ENCODE data around the gene CEACAM18. TPM values are rescaled to one million over a fixed set of nuclear protein-coding genes. Genes with fewer than 3 reads are reported as not detected.

CEACAM18 gene
- total and polyA plus RNA-seq, 2 donors (not counting 3 experiments of a cell fraction or from before 2014, with no cell fraction given): not detected

- no TSS peak for BruUV-seq (replicated peaks)
- intact Hi-C loops (cut with micrococcal nuclease) (no loop called here), dilution Hi-C loops (cut with MboI; ENCODE audit: extremely low pct_ligation_motif_present, low sequenced_read_pairs) (no loop called here)
- no peak overlapping the region for H3K9ac ChIP-seq (replicated peaks; ENCODE audit: extremely low read depth, insufficient read depth, low read length)
- H3K27ac ChIP-seq (ENCODE audit: insufficient read depth, low read depth, low read length): no peak overlapping the region
- no peak overlapping the region for H3K4me3 ChIP-seq (replicated peaks in 1 of 3; ENCODE audit: insufficient read depth in 1 of 3, low read depth in 1 of 3, low read length in 3 of 3)
- H4K20me1 ChIP-seq (replicated peaks; ENCODE audit: control insufficient read depth, extremely low read depth, insufficient read depth, low read length): no peaks in the 10 kb centered on the region
- H2AFZ ChIP-seq (ENCODE audit: low read depth, low read length): no peak overlapping the region
- no peak overlapping the region for H3K4me2 ChIP-seq (ENCODE audit: insufficient read depth, low read length)
- peaks cover 0 to 4% of the 10 kb centered on the region in 2 experiments for H3K27me3 ChIP-seq (ENCODE audit: control insufficient read depth in 2 of 2, insufficient read depth in 2 of 2, low read length in 2 of 2)
- FAIRE-seq: no peak
- H3K9me1 ChIP-seq (replicated peaks; ENCODE audit: control insufficient read depth, extremely low read depth, insufficient read depth, low read length): no peaks in the 10 kb centered on the region
- ChIA-PET CTCF (interaction anchor here (1.0 to 3.3 kb wide), 2 partner anchors 9 to 41 kb away, joined by 3 to 19 read pairs; no protein-coding TSS in a partner anchor), POLR2A (no interaction called here)
- no peak for DNase-seq (ENCODE audit: low read depth, low spot score)
- H3K36me3 ChIP-seq (ENCODE audit: control insufficient read depth in 2 of 2, extremely low read depth in 1 of 2, insufficient read depth in 2 of 2, low read length in 2 of 2): no peaks in the 10 kb centered on the region
- peak; percentile 26 for TF ChIP-seq EZH2 (IDR thresholded peaks at IDR 0.05; ENCODE audit: borderline replicate concordance, low read depth, low read length, severe bottlenecking)
- TF ChIP-seq, protein P1, sequence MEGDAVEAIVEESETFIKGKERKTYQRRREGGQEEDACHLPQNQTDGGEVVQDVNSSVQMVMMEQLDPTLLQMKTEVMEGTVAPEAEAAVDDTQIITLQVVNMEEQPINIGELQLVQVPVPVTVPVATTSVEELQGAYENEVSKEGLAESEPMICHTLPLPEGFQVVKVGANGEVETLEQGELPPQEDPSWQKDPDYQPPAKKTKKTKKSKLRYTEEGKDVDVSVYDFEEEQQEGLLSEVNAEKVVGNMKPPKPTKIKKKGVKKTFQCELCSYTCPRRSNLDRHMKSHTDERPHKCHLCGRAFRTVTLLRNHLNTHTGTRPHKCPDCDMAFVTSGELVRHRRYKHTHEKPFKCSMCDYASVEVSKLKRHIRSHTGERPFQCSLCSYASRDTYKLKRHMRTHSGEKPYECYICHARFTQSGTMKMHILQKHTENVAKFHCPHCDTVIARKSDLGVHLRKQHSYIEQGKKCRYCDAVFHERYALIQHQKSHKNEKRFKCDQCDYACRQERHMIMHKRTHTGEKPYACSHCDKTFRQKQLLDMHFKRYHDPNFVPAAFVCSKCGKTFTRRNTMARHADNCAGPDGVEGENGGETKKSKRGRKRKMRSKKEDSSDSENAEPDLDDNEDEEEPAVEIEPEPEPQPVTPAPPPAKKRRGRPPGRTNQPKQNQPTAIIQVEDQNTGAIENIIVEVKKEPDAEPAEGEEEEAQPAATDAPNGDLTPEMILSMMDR (IDR thresholded peaks at IDR 0.05; ENCODE audit: extremely low read depth in 1 of 2, insufficient read depth in 1 of 2, low read depth in 1 of 2, low read length in 2 of 2): no peak
- H3K9me3 ChIP-seq (replicated peaks; ENCODE audit: control insufficient read depth, insufficient read depth, low read length): no peaks in the 10 kb centered on the region
- H3K79me2 ChIP-seq (ENCODE audit: control insufficient read depth, insufficient read depth, low read length): no peaks in the 10 kb centered on the region
- H3K4me1 ChIP-seq (ENCODE audit: control insufficient read depth, extremely low read depth, insufficient read depth, low read length): no peaks in the 10 kb centered on the region
Measured at GRCh38 chr19:51513968-51514367, 35.6 kb downstream of the CEACAM18 start.

DNA sequence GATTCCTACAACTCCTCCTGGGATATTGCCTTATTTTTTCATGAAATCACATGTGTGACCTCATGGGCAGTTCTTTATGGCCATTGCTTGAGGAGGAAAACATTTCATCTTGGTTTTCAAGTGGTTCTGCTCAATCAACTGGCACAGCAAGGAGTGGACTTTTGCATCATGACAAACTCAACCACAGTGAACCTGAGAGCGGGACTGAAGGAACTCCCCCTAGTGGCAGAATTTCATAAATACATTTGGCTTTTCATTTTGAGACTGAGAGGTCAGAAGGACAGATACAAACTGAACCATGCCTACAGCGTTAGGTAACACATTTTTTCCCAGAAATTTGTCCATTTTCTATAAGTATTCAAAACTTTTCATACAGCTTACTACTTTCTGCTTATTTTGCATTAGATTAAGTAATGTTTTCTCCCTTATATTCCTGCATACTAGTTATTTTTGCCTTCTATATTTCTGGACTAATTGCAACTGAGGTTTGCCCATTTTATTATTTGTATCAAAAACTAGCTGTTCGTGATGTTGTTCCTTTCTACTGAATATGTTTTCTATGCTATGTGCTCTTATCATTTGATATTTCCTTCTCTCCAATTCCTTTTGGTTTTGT lies 36.6 kb downstream of the CEACAM18 start:
- intact Hi-C loops (cut with micrococcal nuclease): loop anchor here (1.0 kb wide), 2 partner anchors 31 to 42 kb away; no protein-coding TSS in a partner anchor
- no peaks in the 10 kb centered on the region for H3K36me3 ChIP-seq (ENCODE audit: control insufficient read depth in 2 of 2, extremely low read depth in 1 of 2, insufficient read depth in 2 of 2, low read length in 2 of 2)
- TF ChIP-seq MAX (IDR thresholded peaks at IDR 0.05; ENCODE audit: insufficient read depth, insufficient read length): no peak
- TF ChIP-seq, protein P1 (IDR thresholded peaks at IDR 0.05; ENCODE audit: extremely low read depth in 1 of 2, insufficient read depth in 1 of 2, low read depth in 1 of 2, low read length in 2 of 2): peak; percentile 65 to 69
- H3K27me3 ChIP-seq (ENCODE audit: control insufficient read depth in 2 of 2, insufficient read depth in 2 of 2, low read length in 2 of 2): peaks cover 0 to 4% of the 10 kb centered on the region in 2 experiments
- BruUV-seq (replicated peaks): no TSS peak
- no peak overlapping the region for H2AFZ ChIP-seq (ENCODE audit: low read depth, low read length)
- no peak overlapping the region for H3K4me3 ChIP-seq (replicated peaks in 1 of 3; ENCODE audit: insufficient read depth in 1 of 3, low read depth in 1 of 3, low read length in 3 of 3)
- ChIA-PET CTCF (interaction anchor here (0.6 to 3.3 kb wide), 13 partner anchors 9 to 175 kb away, joined by 3 to 19 read pairs (median 4); no protein-coding TSS in a partner anchor), POLR2A (interaction anchor here (0.6 kb wide), 1 partner anchor 64 kb away, joined by 4 read pairs; no protein-coding TSS in a partner anchor)
- H3K79me2 ChIP-seq (ENCODE audit: control insufficient read depth, insufficient read depth, low read length): no peaks in the 10 kb centered on the region
- no peak overlapping the region for H3K27ac ChIP-seq (ENCODE audit: insufficient read depth, low read depth, low read length)
- H3K9ac ChIP-seq (replicated peaks; ENCODE audit: extremely low read depth, insufficient read depth, low read length): no peak overlapping the region
- DNase-seq (ENCODE audit: low read depth, low spot score): peak; percentile 55
- H3K9me1 ChIP-seq (replicated peaks; ENCODE audit: control insufficient read depth, extremely low read depth, insufficient read depth, low read length): no peaks in the 10 kb centered on the region
- no peaks in the 10 kb centered on the region for H3K9me3 ChIP-seq (replicated peaks; ENCODE audit: control insufficient read depth, insufficient read depth, low read length)
- no peak overlapping the region for H3K4me2 ChIP-seq (ENCODE audit: insufficient read depth, low read length)
- dilution Hi-C loops (cut with MboI; ENCODE audit: extremely low pct_ligation_motif_present, low sequenced_read_pairs): no loop called here
- peak; percentile 69 for FAIRE-seq
- no peaks in the 10 kb centered on the region for H3K4me1 ChIP-seq (ENCODE audit: control insufficient read depth, extremely low read depth, insufficient read depth, low read length)
- H4K20me1 ChIP-seq (replicated peaks; ENCODE audit: control insufficient read depth, extremely low read depth, insufficient read depth, low read length): no peaks in the 10 kb centered on the region
